Ovary (tissue), 9 donors: ENCODE results near the gene TDRD10. TPM values are rescaled to one million over a fixed set of nuclear protein-coding genes. Genes with fewer than 3 reads are reported as not detected.

Experiments used
- DNase-seq, 5 donors: peaks; one replicate each; pipeline ENCODE4 v3.0.0-alpha.2; 2019 to 2020
- H3K27ac ChIP-seq, 2 donors: fragments of 200-600 bp; one replicate each; pipeline versions ENCODE4 v1.5.1 to v1.8.0; 2019 to 2022
- H3K27me3 ChIP-seq: fragments of 200-600 bp; one replicate; pipeline ENCODE4 v1.8.0; 2022
- H3K36me3 ChIP-seq: fragments of 200-600 bp; sonication (generic); one replicate; pipeline ENCODE4 v1.5.1; 2019
- H3K4me1 ChIP-seq: one replicate; pipeline ENCODE4 v1.8.1; 2013; ENCODE audit warnings: mild to moderate bottlenecking, moderate library complexity; ENCODE audit not compliant: insufficient read depth
- H3K4me3 ChIP-seq: fragments of 200-600 bp; sonication (generic); one replicate; pipeline ENCODE4 v1.5.1; 2017
- H3K9me3 ChIP-seq, 2 donors: fragments of 200-600 bp in 1 of 2; sonication (generic) in 1 of 2; one replicate each; pipeline versions ENCODE4 v1.5.1 to v1.8.1; 2013 to 2019; ENCODE audit warnings: mild to moderate bottlenecking in 1 of 2, moderate library complexity in 1 of 2
- CTCF ChIP-seq, 3 donors: fragments of 450-650 bp in 2 of 3; fragments of 200-600 bp in 1 of 3; IDR thresholded peaks; one replicate each; pipeline versions ENCODE4 v1.5.1 to v1.8.0; 2016 to 2022; ENCODE audit warnings: antibody characterized with exemption in 3 of 3, mild to moderate bottlenecking in 1 of 3
- EP300 ChIP-seq: sonication (generic); formaldehyde crosslinking; IDR thresholded peaks from one replicate; pipeline ENCODE4 v1.6.1; 2017; ENCODE audit warnings: antibody characterized with exemption
- POLR2A ChIP-seq: fragments of 450-650 bp; IDR thresholded peaks from one replicate; pipeline ENCODE4 v1.6.1; 2017; ENCODE audit warnings: antibody characterized with exemption, mild to moderate bottlenecking, moderate library complexity
- WGBS, 3 donors: extraction: QIAGEN DNeasy Blood & Tissue Kit in 1 of 3; methylation state at CpG; one replicate each; pipeline versions ENCODE4 v1.1.5 to v1.1.7; 2013 to 2017; 5-methylcytosine and 5-hydroxymethylcytosine counted together
- intact Hi-C, 4 donors: fragments of 100-400 bp; cut with DNase I; formaldehyde crosslinking; loops; one replicate each; pipeline versions ENCODE4 v1.11.0 to v1.15.1; 2022 to 2023
- polyA plus RNA-seq, 2 donors: library from polyadenylated mRNA; stranded (reverse); fragments of 200-250 nt in 1 of 2; fragments of 350-450 nt in 1 of 2; fragmentation: Illumina TruSeq in 1 of 2; extraction: RNeasy Lipid Tissue Mini Kit (QIAGEN cat#74804) in 1 of 2; gene quantifications; one replicate each; pipeline ENCODE4 v1.2.3, GENCODE V29; 2013 to 2014
- total RNA-seq, 7 donors: library from RNA; depleted of rRNA in 2 of 7; stranded (reverse); fragments of >200 nt in 2 of 7; fragmentation: NEBNext Ultra II Directional in 3 of 7; extraction: Animal tissue kit (Norgen Biotek cat#: 25700) in 3 of 7; gene quantifications; one replicate each; pipeline versions ENCODE4 v1.1.0 to v1.2.4, GENCODE V29; 2016 to 2023
- donor health status: DM: no; HTN: no; CAD: no; lungs with moderate emphysema.
- donor health status: DM: no; HTN: no; CAD: no.
- donor health status: Bipolar disorder and iron deficiency.
- donor health status: DM: yes; HTN: yes; CAD: no.
- donor health status: DM: no; HTN: no; CAD: no.
- donor health status: DM: yes; HTN: yes; CAD: no.

The TDRD10 gene
- total and polyA plus RNA-seq, 9 donors, result 3.1 to 8.7 (median 5.8) TPM

- Histone ChIP-seq H3K9me3 (no peaks in the 10 kb centered on the region), H3K4me3 (no peak overlapping the region), H3K27ac (no peak overlapping the region), H3K27me3 (no peaks in the 10 kb centered on the region), H3K4me1 (no peaks in the 10 kb centered on the region), H3K36me3 (peaks cover 3% of the 10 kb centered on the region)
- intact Hi-C loops, result no loop called here
- WGBS, 3 donors, result 69 to 74% (median 74%) methylated on average over 10 of the region's 10 CpGs
- DNase-seq, result no peak
- TF ChIP-seq EP300, result no peak
Observed at GRCh38 chr1:154589780-154590179, 87.8 kb downstream of the TDRD10 start.

GRCh38 chr1:154590756-154591155, 88.7 kb downstream of the TDRD10 start:
- DNase-seq, result no peak
- intact Hi-C loops, result no loop called here
- no peak overlapping the region for H3K27ac ChIP-seq
- no peak for TF ChIP-seq POLR2A
- no peak for TF ChIP-seq CTCF (IDR thresholded peaks at IDR 0.05)
- TF ChIP-seq EP300, result no peak
- H3K9me3 ChIP-seq, result no peaks in the 10 kb centered on the region
- no peaks in the 10 kb centered on the region for H3K27me3 ChIP-seq
- 26 to 51% (median 32%) methylated on average over 5 of the region's 5 CpGs for WGBS, 3 donors
- H3K4me1 ChIP-seq, result no peaks in the 10 kb centered on the region
- H3K4me3 ChIP-seq, result no peak overlapping the region
- H3K36me3 ChIP-seq, result peaks cover 3% of the 10 kb centered on the region

- Histone ChIP-seq H3K27ac (no peak overlapping the region), H3K36me3 (peaks cover 3% of the 10 kb centered on the region), H3K27me3 (no peaks in the 10 kb centered on the region), H3K4me1 (no peaks in the 10 kb centered on the region), H3K4me3 (no peak overlapping the region), H3K9me3 (no peaks in the 10 kb centered on the region)
- TF ChIP-seq EP300 (no peak), CTCF (IDR thresholded peaks at IDR 0.05) (no peak), POLR2A (no peak)
- intact Hi-C loops, result no loop called here
- no peak for DNase-seq
- WGBS, 3 donors, result 72 to 85% (median 79%) methylated on average over 7 of the region's 7 CpGs
Observed at GRCh38 chr1:154591206-154591605, 89.2 kb downstream of the TDRD10 start.

- TF ChIP-seq EP300 (no peak), CTCF (IDR thresholded peaks at IDR 0.05) (no peak), POLR2A (no peak)
- DNase-seq, result no peak
- Histone ChIP-seq H3K9me3 (no peaks in the 10 kb centered on the region), H3K36me3 (no peaks in the 10 kb centered on the region), H3K4me1 (no peaks in the 10 kb centered on the region), H3K4me3 (no peak overlapping the region), H3K27me3 (no peaks in the 10 kb centered on the region), H3K27ac (no peak overlapping the region)
- intact Hi-C loops, result no loop called here
Observed at GRCh38 chr1:154593390-154593789, 91.4 kb downstream of the TDRD10 start.

- no peaks in the 10 kb centered on the region for H3K9me3 ChIP-seq
- no peak overlapping the region for H3K27ac ChIP-seq
- H3K4me1 ChIP-seq, result peaks cover under 1% of the 10 kb centered on the region
- 75 to 79% (median 77%) methylated on average over 7 of the region's 7 CpGs for WGBS, 3 donors
- H3K4me3 ChIP-seq, result no peak overlapping the region
- no peaks in the 10 kb centered on the region for H3K36me3 ChIP-seq
- TF ChIP-seq CTCF (IDR thresholded peaks at IDR 0.05), result no peak
- no peak for TF ChIP-seq POLR2A
- TF ChIP-seq EP300, result no peak
- intact Hi-C loops, result no loop called here
- DNase-seq, result no peak
- H3K27me3 ChIP-seq, result no peaks in the 10 kb centered on the region
Observed at GRCh38 chr1:154594811-154595210, 92.8 kb downstream of the TDRD10 start.
